GM23248 (cell line): ENCODE measurements around the gene LAMA4.

ENCODE experiments used
- EZH2 ChIP-seq: fragments of 200-600 bp; sonication (generic); IDR thresholded peaks from 2 replicates; pipeline ENCODE4 v1.6.1; 2018; ENCODE audit warnings: antibody characterized with exemption, mild to moderate bottlenecking; ENCODE audit not compliant: insufficient read depth, poor library complexity, severe bottlenecking
- EZH2phosphoT487 ChIP-seq: fragments of 200-600 bp; sonication (generic); IDR thresholded peaks from 2 replicates; pipeline ENCODE4 v1.6.1; 2018; ENCODE audit warnings: antibody characterized with exemption, moderate library complexity, mild to moderate bottlenecking, low read depth; ENCODE audit not compliant: insufficient read depth

DNA sequence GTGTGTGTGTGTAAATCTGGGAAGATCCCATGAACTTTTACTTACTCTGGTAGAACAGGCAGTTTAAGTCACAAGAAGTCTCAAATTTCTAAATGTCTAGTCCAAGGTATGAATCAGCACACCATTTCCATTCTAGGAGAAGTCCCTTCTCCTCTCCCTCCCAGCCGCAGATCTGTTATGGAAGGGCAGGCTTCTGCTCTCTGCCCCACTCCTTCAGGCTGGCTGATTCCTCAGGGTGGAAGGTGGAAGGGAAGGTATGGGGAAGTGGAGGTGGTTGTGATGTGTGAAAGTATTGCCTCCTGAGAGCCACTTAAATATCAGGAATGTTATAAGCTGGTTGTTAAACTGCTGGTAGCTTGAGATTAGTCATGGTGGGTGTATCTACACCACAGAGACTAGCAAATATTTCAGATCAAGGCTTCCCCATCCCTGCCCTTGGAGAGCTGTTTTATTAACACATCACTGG, 44.5 kb upstream of the LAMA4 start:
- TF ChIP-seq EZH2 (no peak), EZH2phosphoT487 (no peak)
